ENCODE measurements around the gene CYP11A1. TPM values are rescaled to one million over a fixed set of nuclear protein-coding genes. Genes with fewer than 3 reads are reported as not detected.

CYP11A1 gene
- polyA plus RNA-seq, 3 donors: 0.90 to 1.6 (median 1.2) TPM

DNA sequence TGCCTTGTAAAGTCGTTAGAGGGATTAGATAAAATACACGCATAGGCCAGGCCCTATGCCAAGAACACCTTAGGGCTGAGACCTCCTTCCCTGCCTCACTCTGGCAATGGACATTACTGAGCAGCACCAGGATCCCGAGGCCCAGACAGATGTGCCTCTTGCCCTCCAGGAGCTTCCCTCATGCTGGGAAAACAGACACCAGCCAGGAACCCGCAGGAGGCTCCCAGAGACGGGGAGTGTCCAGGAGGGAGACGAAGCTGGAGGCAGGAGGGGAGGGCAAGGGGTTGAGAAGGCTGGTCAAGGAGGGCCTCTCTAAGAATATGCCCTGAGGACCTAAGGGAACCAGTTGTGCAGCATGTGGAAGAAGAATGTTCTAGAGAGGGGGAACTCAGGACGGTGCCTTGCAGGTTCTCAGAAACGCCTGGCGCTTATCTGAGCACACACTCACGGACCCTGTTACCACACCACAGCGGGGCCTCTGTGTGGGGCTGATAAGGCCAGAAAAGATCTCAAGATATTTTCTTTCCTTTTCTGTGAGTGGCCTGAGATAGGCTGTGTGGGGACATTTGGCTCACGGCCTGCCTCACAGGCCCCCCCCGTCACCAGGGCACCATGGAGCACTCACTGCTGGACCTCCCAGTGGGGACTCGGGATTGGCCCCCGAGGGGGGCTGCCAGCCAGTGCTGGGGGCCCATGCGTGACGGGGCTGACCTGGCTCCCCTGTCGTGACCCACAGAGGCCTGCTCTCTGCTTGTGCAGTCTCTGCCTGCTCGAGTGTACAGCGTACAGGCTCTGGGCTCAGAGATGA is 22.0 kb upstream of the CYP11A1 start:
- DNase-seq (ENCODE audit: low read depth in 3 of 3, low spot score in 2 of 3): no peak

DNA sequence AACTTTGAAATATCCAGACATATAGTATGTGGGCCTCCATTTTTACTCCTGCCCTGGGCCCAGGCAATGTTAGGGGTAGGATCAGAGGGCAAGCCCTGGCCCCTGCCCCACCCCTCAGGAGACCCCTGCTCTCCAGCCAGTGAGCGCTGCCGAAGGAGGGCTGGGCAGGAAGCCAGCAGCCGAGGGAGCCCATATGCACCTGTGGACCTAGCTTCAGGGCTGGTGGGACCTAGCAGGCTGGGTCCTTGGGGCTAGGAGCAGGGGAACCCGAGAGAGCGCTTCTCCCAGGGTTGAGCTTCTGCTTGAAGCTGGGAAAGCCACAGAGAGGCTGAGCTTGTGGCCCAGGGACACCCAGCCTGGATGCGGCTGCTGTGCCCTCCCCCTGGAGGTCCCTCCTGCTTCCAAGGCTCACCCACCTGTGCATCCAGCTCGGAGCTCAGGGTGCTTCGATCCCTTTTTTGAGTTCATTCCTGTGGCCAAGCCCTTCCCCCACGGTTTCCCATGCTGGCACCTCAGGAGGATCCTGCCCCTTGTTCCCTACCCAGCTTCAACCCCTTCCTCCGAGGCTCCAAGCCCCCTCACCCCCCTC is 21.0 kb upstream of the CYP11A1 start:
- DNase-seq (ENCODE audit: low read depth in 3 of 3, low spot score in 2 of 3): no peak

DNA sequence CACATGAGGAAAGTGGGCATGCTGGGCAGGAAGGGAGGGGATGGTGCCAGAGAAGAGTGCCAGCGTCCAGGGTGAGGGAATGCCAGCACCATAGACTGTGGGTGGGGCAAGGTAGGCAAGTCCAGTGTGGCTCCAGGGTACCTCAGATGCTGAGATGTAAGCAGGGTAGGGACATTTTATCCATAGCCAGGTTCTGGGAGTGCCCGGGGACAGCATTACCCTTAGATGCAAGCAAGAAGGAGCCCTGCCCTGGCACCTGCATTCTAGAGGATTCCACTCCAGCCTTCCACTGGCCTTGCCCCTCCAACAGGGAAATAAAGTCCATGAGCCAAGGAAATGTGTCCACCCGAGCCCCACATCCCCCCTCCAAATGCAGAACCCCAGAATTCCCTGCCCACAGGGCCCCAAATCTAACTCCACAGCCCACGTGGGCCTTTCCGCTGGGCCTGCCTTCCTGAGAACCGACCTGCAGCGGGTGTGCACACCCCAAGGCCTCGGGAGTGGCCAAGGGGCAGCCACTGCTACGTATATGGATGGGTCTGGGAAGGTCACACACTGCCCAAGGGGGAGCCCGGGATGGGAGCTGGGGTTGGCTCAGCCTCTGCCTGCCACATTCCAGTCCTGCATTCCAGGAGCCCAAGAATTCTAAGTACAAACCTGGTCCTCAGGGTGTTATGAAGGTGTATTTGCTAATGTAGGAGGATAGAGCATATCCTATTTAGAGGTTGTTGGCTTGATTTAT is 20.3 kb upstream of the CYP11A1 start:
- no peak for DNase-seq (ENCODE audit: low read depth in 3 of 3, low spot score in 2 of 3)

DNA sequence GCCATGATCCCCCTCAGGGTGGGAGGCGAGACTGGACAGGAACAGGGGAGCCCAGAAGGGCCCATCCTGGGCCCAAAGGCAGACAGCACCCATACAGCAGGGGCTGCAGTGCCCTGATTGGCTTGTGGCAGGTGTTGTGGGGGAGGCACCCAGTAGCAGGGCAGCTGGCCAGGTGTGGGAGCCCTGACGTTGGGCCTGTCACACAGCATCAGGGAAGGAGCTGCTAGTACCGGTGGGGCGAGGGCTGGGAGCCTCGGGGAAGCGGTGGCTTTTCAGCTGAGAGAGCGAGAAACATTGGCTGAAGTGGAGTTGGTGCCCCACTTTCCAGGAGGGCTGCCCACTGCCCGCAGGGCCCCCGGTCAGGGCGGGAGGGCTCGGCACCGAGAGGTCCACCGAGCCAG is 19.7 kb upstream of the CYP11A1 start:
- no peak for DNase-seq (ENCODE audit: low read depth in 3 of 3, low spot score in 2 of 3)

GRCh38 chr15:74386496-74387140 is 19.2 kb upstream of the CYP11A1 start:
- no peak for DNase-seq (ENCODE audit: low read depth in 3 of 3, low spot score in 2 of 3)

DNA sequence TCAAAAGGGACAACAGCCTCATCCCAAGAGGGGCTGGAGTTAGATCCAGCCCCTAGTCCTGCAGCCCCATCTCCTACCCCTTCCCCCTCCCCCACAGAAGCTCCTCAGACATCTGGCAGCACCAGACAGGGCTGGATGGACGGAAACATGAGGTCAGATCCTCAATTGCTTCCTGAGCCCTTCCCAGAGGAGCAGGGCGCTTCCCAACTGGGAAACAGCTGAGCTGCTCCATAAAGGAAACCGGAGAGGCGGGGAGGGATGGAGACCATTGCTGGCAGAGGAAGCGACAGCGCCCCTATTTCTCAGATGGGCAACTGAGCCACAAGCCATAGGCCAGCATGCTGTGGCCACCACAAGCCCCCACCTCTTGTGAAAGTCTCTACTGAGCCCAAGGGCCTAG is 18.3 kb upstream of the CYP11A1 start:
- DNase-seq (ENCODE audit: low read depth in 3 of 3, low spot score in 2 of 3): no peak

- DNase-seq (ENCODE audit: low read depth in 3 of 3, low spot score in 2 of 3): no peak
Observed at GRCh38 chr15:74384881-74385643, 17.6 kb upstream of the CYP11A1 start.

DNA sequence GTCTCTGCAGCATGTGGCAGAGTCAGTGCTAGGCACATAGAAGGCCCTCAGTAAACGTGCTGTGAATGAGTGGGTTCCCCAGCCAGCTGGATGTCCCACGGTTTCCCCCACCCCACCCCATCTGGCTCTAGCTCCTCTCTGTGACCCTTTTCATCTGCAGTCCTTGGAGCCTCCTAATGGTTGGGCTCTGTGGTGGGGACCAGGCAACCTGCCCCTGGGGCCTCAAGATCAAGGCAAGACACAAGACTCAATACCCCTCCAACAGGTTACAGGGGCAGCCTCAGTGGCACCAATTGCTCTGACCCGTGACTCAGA is 17.1 kb upstream of the CYP11A1 start:
- DNase-seq (ENCODE audit: low read depth in 3 of 3, low spot score in 2 of 3): no peak

DNA sequence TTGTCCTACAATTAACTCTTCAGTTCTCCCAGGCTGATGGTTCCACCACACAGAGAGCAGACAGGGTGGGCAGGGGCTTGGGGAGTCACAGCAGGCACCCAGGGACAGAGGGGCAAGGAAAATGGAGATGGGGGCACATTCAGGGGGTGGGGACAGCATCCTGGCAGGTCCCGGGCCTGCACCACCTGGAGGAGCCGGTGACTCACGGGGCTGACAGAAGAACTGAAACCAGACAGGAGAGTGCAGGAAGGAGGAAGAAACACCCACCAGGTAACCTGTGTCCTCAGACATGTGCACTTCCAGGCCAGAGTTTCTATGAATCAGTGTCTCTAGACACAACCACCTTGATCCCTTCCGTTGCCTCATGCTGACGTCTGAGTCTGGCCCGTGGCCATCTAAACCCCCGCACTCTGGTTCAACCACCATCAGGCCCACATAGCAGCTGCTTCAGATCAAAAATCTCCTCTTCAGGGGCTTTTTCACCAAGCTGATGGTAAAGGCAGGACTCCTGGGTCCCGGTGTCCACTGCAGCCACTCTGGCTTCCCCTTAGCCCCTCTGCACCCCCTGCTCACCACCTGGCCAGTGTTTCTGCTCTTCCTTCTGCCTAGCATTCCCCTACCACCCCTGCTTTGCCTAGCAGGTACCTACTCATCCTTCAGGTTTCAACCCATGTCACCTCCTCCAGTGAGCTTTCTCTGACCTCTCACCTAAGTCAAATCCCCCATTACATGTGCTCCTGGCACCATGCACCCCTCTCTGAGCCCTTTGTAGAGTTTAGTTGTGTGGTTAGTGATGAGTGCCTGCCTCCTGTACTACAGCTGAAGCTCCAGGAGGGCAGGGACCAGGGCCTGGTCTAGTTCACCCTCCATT is 16.5 kb upstream of the CYP11A1 start:
- no peak for DNase-seq (ENCODE audit: low read depth in 3 of 3, low spot score in 2 of 3)

DNA sequence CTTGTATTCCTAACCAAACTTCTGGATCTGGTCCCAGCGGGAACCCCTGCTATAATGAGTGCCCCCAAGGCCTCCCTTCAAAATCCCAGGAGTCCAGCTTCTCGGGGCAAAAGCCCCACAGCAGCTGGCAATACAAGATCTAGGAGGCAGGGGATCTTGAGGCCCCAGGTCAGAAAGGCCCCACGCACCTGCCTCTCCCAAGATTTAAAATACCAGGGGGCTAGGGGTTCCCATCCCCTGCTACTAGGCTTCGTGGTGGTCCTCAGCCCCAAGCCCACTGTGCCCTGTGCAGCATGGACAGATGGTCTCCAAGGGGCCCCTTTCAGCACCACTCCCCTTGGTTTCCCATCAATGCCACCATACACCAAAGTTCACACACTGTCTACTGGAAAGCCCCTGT is 15.8 kb upstream of the CYP11A1 start:
- no peak for DNase-seq (ENCODE audit: low read depth in 3 of 3, low spot score in 2 of 3)

DNA sequence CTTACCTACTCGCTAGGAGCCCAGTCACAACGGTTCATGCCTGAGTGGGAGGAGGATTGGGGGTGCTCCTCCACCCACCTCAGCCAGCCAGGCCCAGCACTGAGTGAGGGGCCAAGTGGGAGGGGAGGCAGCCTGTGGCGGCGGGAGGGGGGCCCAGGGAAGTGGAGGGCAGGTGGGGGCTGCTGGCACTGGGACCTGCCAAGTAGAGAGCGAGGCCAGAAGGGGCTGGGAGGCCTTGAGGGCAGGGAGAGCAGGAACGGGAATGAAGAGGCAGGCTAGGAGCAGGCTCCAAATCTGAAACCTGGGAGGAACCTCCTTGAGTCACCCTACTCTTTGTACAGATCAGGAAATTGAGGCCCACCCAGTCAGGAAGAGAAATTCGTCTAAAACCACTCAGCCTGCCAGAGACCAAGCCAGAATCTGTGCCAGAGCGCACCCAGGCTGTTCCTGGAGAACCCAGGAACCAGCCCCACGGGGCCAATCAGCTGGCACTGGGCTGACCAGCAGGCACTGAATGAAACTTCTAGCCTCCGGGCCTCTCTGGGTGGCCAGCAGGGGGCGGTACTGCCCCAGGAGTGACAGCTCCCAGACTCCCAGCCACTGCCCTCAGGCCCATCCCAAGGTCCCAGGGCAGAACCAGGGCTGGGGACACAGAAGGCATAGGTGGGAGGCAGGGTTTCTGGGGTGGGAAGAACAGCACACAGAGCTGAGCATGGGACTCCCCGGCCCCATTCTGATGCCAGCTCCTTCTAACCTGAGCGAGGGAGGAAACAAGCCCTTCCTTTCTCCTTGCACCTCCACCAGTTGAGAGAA is 14.8 kb upstream of the CYP11A1 start:
- DNase-seq (ENCODE audit: low read depth in 3 of 3, low spot score in 2 of 3): no peak

GRCh38 chr15:74381481-74381880 is 14.0 kb upstream of the CYP11A1 start:
- no peak for DNase-seq (ENCODE audit: low read depth in 3 of 3, low spot score in 2 of 3)

DNA sequence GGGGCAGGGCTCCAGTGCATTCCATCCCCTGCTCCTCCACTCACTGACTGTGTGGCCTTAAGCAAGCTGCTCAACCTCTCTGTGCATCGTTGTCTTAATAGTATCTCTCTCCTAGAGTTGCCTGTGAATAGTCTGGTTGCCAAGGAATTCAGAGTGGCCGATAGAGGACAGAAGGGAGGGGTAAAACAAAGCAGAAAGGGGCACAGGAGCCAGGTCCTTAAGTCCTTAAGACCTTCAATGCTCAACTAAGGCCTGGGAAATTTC is 13.7 kb upstream of the CYP11A1 start:
- DNase-seq (ENCODE audit: low read depth in 3 of 3, low spot score in 2 of 3): no peak

DNA sequence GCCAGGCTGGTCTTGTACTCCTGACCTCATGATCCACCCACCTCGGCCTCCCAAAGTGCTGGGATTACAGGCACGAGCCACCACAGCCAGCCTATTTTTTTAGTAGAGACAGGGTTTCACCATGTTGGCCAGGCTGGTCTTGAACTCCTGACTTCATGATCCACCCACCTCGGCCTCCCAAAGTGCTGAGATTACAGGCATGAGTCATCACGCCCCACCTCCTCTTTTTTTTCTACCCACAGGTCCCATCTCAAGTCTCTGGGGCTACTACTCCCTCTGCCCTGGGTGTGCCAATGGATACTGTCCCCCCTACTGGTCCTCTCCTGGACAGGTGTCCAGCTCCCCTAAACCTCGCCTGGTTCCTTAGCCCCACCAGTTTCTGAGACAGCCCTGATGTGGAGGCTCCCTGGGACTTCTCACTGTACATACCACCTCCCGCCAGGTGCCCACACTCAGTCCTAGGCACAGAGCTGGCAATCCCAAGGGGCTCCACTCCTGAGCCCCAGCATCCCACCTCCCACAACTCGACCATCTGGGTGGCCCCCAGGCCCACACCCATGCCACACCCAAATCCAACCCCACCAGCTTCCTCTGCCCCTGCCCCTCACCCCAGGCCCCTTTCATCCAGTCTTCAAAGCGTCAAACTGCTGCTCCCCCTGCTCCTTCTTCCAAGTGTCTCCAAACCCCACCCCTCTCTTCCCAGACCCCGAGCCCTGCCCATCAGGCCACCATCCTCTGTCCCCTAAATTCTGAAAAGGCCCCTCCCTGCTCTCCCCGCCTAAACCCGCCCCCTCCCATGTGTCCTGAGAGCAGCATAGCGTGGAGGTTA is 13.1 kb upstream of the CYP11A1 start:
- DNase-seq (ENCODE audit: low read depth in 3 of 3, low spot score in 2 of 3): no peak

GRCh38 chr15:74378848-74379247 is 11.4 kb upstream of the CYP11A1 start:
- no peak for DNase-seq (ENCODE audit: low read depth in 3 of 3, low spot score in 2 of 3)

DNA sequence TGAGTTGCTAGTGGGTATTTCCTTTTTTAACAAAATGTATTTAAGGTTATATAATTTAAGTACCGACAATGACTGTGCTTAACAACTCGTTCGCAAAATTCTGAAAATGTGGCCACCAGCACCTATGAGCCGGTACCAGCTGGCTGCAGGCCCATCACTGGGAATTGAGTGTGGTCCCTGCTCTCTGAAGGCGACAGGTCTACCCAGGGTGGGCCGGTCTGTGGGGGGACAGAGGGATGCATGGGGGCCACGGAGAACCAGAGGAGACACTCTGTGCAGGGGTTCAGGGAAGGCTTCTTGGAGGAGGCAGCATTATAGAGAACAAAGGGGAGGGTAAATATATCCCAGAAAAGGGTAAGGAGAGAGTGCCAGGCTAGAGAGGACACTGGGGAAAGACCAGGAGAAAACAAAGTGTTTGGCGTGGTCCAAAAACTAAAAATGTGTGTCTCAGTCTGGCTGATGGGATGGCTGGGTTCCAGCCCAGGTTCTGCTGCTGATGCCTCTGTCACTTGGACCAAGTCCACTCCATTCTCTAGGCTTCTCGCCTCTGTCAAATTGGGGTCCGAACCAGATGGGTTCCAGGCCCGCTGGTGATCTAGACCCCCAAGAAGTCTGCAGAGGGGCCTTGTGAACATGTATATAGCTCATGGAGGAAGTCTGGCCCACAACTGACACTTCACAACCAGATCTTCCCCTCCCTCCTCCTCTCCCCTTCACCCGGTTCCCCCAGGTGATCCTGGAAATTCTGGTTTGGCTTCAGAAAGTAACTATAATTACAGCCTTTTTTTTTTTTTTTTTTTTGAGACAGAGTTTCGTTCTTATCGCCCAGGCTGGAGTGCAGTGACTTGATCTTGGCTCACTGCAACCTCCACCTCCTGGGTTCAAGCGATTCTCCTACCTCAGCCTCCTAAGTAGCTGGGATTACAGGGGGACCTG is 10.7 kb upstream of the CYP11A1 start:
- DNase-seq (ENCODE audit: low read depth in 3 of 3, low spot score in 2 of 3): no peak

DNA sequence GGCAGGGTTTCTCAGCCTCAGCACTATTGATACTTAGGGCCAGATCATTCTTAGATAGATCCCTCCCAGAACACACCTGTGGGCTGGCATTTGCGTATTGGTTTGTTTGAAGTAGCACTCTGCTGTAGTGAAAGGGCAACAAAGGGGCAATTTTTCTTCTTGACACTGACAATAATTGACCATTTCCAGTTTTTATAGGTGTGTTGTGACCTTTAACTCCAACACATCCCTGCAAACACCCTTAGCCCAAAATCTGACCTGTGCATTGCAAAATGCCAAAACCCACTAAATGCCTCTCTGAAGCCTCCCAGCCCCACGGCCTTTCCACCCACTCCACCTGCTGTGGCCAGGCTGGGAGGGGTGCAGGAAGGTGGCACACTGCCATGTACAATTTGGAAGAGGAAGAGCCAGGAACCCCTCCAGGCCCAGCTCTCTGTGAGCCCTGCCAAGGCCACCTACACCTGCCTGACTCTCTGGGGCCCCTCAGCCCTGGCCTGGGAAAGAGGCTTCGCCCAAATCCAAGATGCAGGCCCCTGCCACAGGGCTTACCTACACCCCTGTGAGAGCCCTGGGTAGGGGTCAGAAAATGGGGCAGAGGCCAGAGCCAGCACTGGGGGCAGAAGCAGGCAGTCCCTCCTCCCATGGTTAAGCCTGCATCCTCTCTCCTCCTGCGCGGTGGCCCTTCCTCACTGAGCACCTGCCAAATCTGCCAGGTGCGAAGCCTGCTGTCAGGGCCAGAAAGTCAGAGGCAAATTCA is 9.6 kb upstream of the CYP11A1 start:
- no peak for DNase-seq (ENCODE audit: low read depth in 3 of 3, low spot score in 2 of 3)
